ENCODE measurements around the gene SCN5A.

The SCN5A gene

DNA sequence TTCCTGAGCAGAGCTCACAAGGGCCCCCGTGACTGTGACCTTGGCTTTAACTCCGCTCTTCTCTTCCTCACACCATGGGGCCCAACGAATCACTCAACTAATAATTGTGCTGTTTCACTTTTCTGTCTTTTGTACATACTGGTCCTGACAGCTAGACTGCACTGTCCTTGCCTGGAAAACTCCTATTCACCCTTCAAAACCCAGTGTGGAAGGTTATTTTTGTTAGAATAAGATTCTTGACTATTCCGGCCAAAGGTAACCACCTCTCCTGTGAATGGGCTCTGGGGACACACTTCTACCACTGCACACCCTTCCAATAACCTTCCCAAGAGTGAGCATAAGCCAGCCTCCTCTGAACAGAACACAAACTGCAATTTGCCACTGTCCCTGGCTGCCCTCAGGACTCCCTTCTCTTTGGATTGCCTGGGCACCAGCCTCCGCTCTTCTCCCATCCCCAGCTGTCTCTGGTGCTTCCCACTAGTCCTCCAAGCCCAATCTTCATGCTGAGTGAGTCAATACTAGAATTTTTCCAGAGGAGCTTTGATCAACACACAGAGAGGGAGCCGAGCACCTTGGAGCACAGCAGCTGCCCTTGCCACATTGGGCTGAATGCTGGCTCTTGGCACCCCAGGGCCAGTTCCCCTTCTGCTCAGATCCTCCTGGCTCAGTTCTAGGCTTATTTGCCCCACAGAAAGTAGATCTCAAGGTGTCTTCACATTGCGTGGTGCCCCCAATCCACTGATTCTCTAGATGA is 2.1 kb downstream of the SCN5A start:
- H3K36me3 ChIP-seq (ENCODE audit: control insufficient read depth, insufficient read depth, low read length), result no peaks in the 10 kb centered on the region

GRCh38 chr3:38646630-38647029 is 2.9 kb downstream of the SCN5A start:
- Histone ChIP-seq H3K27me3 (ENCODE audit: control insufficient read depth, insufficient read depth, low read length) (peaks cover 41% of the 10 kb centered on the region), H3K9me3 (ENCODE audit: control insufficient read depth, insufficient read depth, low read length) (no peaks in the 10 kb centered on the region), H3K27ac (ENCODE audit: low read depth, low read length) (no peak overlapping the region), H3K4me3 (ENCODE audit: low read depth, low read length) (no peak overlapping the region), H3K4me1 (ENCODE audit: control insufficient read depth, insufficient read depth, low read length) (peaks cover 8% of the 10 kb centered on the region), H3K9ac (ENCODE audit: low read depth, low read length) (no peak overlapping the region), H3K36me3 (ENCODE audit: control insufficient read depth, insufficient read depth, low read length) (no peaks in the 10 kb centered on the region)

More for the DNA sequence above, 2.1 kb downstream of the SCN5A start:
- H3K27ac ChIP-seq (ENCODE audit: low read depth, low read length), result no peak overlapping the region
- no peak overlapping the region for H3K4me3 ChIP-seq (ENCODE audit: low read depth, low read length)
- peaks cover 44% of the 10 kb centered on the region for H3K27me3 ChIP-seq (ENCODE audit: control insufficient read depth, insufficient read depth, low read length)
- H3K9ac ChIP-seq (ENCODE audit: low read depth, low read length), result no peak overlapping the region
- no peaks in the 10 kb centered on the region for H3K9me3 ChIP-seq (ENCODE audit: control insufficient read depth, insufficient read depth, low read length)
- H3K4me1 ChIP-seq (ENCODE audit: control insufficient read depth, insufficient read depth, low read length), result peaks cover 8% of the 10 kb centered on the region

GRCh38 chr3:38646062-38646461 is 3.4 kb downstream of the SCN5A start:
- Histone ChIP-seq H3K4me1 (ENCODE audit: control insufficient read depth, insufficient read depth, low read length) (peaks cover 14% of the 10 kb centered on the region), H3K27ac (ENCODE audit: low read depth, low read length) (no peak overlapping the region), H3K9me3 (ENCODE audit: control insufficient read depth, insufficient read depth, low read length) (no peaks in the 10 kb centered on the region), H3K4me3 (ENCODE audit: low read depth, low read length) (no peak overlapping the region), H3K36me3 (ENCODE audit: control insufficient read depth, insufficient read depth, low read length) (no peaks in the 10 kb centered on the region), H3K9ac (ENCODE audit: low read depth, low read length) (no peak overlapping the region), H3K27me3 (ENCODE audit: control insufficient read depth, insufficient read depth, low read length) (peaks cover 36% of the 10 kb centered on the region)

GRCh38 chr3:38645601-38646000 is 3.9 kb downstream of the SCN5A start:
- no peak overlapping the region for H3K27ac ChIP-seq (ENCODE audit: low read depth, low read length)
- no peak overlapping the region for H3K4me3 ChIP-seq (ENCODE audit: low read depth, low read length)
- H3K9ac ChIP-seq (ENCODE audit: low read depth, low read length), result no peak overlapping the region
- H3K36me3 ChIP-seq (ENCODE audit: control insufficient read depth, insufficient read depth, low read length), result no peaks in the 10 kb centered on the region
- H3K9me3 ChIP-seq (ENCODE audit: control insufficient read depth, insufficient read depth, low read length), result no peaks in the 10 kb centered on the region
- H3K27me3 ChIP-seq (ENCODE audit: control insufficient read depth, insufficient read depth, low read length), result peaks cover 32% of the 10 kb centered on the region
- H3K4me1 ChIP-seq (ENCODE audit: control insufficient read depth, insufficient read depth, low read length), result peaks cover 14% of the 10 kb centered on the region

DNA sequence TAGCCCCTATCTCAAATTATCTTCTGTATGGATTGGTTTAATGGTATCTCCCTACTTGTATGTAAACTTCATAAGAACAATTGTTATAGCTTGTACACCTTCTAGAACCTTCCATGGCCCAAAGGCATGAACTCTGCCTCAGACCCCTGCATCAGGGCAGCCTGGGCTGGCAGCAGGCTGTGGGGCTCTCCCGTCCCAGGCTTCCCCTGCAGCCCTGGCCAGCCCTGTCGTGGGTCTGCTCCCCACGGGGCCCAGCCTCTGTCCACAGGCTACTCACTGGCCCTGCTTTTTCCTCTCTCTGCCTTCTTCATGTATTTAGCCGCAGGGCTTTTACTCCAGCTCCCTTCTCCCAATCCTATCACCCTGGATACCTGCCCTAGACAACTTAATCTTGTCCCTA is 4.4 kb downstream of the SCN5A start:
- H3K36me3 ChIP-seq (ENCODE audit: control insufficient read depth, insufficient read depth, low read length), result no peaks in the 10 kb centered on the region
- no peaks in the 10 kb centered on the region for H3K9me3 ChIP-seq (ENCODE audit: control insufficient read depth, insufficient read depth, low read length)
- H3K9ac ChIP-seq (ENCODE audit: low read depth, low read length), result no peak overlapping the region
- no peak overlapping the region for H3K27ac ChIP-seq (ENCODE audit: low read depth, low read length)
- no peak overlapping the region for H3K4me3 ChIP-seq (ENCODE audit: low read depth, low read length)
- peaks cover 27% of the 10 kb centered on the region for H3K27me3 ChIP-seq (ENCODE audit: control insufficient read depth, insufficient read depth, low read length)
- H3K4me1 ChIP-seq (ENCODE audit: control insufficient read depth, insufficient read depth, low read length), result peaks cover 14% of the 10 kb centered on the region

GRCh38 chr3:38644662-38645053 is 4.8 kb downstream of the SCN5A start:
- Histone ChIP-seq H3K36me3 (ENCODE audit: control insufficient read depth, insufficient read depth, low read length) (no peaks in the 10 kb centered on the region), H3K9me3 (ENCODE audit: control insufficient read depth, insufficient read depth, low read length) (no peaks in the 10 kb centered on the region), H3K27me3 (ENCODE audit: control insufficient read depth, insufficient read depth, low read length) (peaks cover 22% of the 10 kb centered on the region), H3K27ac (ENCODE audit: low read depth, low read length) (no peak overlapping the region), H3K4me3 (ENCODE audit: low read depth, low read length) (no peak overlapping the region), H3K4me1 (ENCODE audit: control insufficient read depth, insufficient read depth, low read length) (peaks cover 10% of the 10 kb centered on the region), H3K9ac (ENCODE audit: low read depth, low read length) (no peak overlapping the region)

DNA sequence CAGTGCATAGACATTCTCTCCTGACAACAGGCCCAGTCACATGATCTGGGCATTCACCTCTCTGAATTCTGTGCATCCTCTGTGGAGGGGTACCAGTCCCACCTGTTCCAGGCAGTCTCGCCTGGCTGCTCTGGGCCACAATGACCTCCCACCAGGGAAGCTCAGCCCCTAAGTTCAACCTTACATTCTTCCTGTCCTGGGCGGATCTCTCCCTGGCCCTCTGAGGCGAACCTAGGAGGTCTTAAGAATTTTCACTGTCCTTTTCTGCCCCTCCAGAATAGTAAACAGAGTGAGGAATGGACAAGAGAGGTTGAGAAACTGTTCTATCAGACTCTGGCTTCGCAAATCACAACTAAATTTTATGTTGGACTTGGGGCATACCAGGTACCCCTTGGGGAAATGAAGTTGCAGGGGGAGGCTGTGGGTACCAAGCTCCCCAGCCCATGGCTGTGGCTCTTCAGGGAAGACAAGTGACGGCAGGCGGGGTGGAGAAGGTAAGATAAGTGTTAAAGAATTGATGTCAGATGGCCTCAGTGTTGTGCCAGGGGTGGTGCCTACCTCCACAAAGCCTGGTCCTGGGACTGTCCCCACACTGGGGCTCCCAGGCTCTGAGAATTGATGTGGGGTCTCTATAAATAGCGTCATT is 5.3 kb downstream of the SCN5A start:
- Histone ChIP-seq H3K4me3 (ENCODE audit: low read depth, low read length) (no peak overlapping the region), H3K9ac (ENCODE audit: low read depth, low read length) (no peak overlapping the region), H3K4me1 (ENCODE audit: control insufficient read depth, insufficient read depth, low read length) (peaks cover 10% of the 10 kb centered on the region), H3K9me3 (ENCODE audit: control insufficient read depth, insufficient read depth, low read length) (no peaks in the 10 kb centered on the region), H3K36me3 (ENCODE audit: control insufficient read depth, insufficient read depth, low read length) (no peaks in the 10 kb centered on the region), H3K27me3 (ENCODE audit: control insufficient read depth, insufficient read depth, low read length) (peaks cover 21% of the 10 kb centered on the region), H3K27ac (ENCODE audit: low read depth, low read length) (no peak overlapping the region)

GRCh38 chr3:38643592-38643991 is 5.9 kb downstream of the SCN5A start:
- no peaks in the 10 kb centered on the region for H3K9me3 ChIP-seq (ENCODE audit: control insufficient read depth, insufficient read depth, low read length)
- H3K4me1 ChIP-seq (ENCODE audit: control insufficient read depth, insufficient read depth, low read length), result peaks cover 11% of the 10 kb centered on the region
- peaks cover 16% of the 10 kb centered on the region for H3K27me3 ChIP-seq (ENCODE audit: control insufficient read depth, insufficient read depth, low read length)
- H3K4me3 ChIP-seq (ENCODE audit: low read depth, low read length), result no peak overlapping the region
- H3K9ac ChIP-seq (ENCODE audit: low read depth, low read length), result no peak overlapping the region
- H3K36me3 ChIP-seq (ENCODE audit: control insufficient read depth, insufficient read depth, low read length), result no peaks in the 10 kb centered on the region
- H3K27ac ChIP-seq (ENCODE audit: low read depth, low read length), result no peak overlapping the region

DNA sequence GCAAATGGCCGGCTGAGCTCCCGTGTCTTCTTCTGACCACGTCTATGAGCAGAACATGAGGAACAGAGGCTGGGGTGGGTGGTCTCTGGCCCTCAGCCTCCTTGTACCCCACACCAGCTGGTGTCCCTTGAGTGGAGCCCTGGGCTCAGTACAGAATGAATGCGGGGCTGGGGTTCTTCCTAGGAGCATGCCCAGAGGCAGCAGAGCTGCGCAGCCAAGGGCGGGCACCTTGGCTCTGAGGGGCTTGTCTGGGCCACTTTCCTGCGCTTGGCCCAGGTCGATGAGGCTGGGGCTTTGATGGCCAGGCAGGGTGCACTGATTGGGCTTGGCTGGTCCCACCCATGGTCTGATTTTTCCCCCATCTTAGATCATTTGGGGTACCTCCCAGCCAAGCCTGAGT is 6.4 kb downstream of the SCN5A start:
- Histone ChIP-seq H3K4me3 (ENCODE audit: low read depth, low read length) (no peak overlapping the region), H3K36me3 (ENCODE audit: control insufficient read depth, insufficient read depth, low read length) (no peaks in the 10 kb centered on the region), H3K4me1 (ENCODE audit: control insufficient read depth, insufficient read depth, low read length) (peaks cover 16% of the 10 kb centered on the region), H3K27me3 (ENCODE audit: control insufficient read depth, insufficient read depth, low read length) (peaks cover 11% of the 10 kb centered on the region), H3K27ac (ENCODE audit: low read depth, low read length) (no peak overlapping the region), H3K9ac (ENCODE audit: low read depth, low read length) (no peak overlapping the region), H3K9me3 (ENCODE audit: control insufficient read depth, insufficient read depth, low read length) (no peaks in the 10 kb centered on the region)

DNA sequence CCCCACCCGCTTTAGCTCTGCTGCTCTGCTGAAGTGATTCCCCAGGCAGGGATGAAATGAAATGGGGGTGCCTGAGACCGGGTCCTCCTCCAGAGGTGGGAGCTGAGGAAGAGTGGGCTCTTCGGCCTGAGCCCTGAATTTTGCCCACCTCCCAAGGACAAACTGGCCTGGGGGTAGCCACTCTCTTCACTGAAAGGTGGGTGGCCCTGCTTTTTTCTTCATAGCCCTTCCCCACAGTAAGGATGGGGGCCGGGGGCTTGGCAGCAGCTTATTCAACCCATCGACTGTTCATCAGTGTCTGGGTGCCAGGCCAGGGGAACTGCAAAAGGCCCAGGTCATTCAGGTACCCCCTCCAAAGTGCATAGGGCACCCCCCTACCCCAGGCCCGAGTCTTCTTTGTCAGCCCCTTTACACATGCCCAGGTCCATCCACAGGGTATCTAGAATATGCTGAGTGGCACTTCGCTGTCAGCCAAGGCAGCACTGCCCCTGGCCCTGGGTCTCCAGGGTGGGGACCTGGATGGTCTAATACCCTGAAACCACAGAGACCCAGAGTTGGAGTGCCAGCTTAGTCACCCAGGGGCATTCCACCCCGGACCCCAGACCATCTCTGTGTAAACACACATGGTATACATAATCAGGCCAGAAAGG is 7.9 kb downstream of the SCN5A start:
- Histone ChIP-seq H3K27ac (ENCODE audit: low read depth, low read length) (no peak overlapping the region), H3K27me3 (ENCODE audit: control insufficient read depth, insufficient read depth, low read length) (no peaks in the 10 kb centered on the region), H3K36me3 (ENCODE audit: control insufficient read depth, insufficient read depth, low read length) (no peaks in the 10 kb centered on the region), H3K9me3 (ENCODE audit: control insufficient read depth, insufficient read depth, low read length) (no peaks in the 10 kb centered on the region), H3K4me3 (ENCODE audit: low read depth, low read length) (no peak overlapping the region), H3K9ac (ENCODE audit: low read depth, low read length) (no peak overlapping the region), H3K4me1 (ENCODE audit: control insufficient read depth, insufficient read depth, low read length) (peaks cover 27% of the 10 kb centered on the region)

Measured in HUES48 (cell line).